Measurements from ENCODE around the gene ANAPC5. TPM values are rescaled to one million over a fixed set of nuclear protein-coding genes. Genes with fewer than 3 reads are reported as not detected.
A peak's percentile ranks its signal among the peaks of the same experiment; 100 is the strongest.
"Not testable (repeated sequence)": the region's sequence is repeated elsewhere in the genome, so short reads cannot be mapped to it uniquely, and the experiment has no call there.

The ANAPC5 gene
- polyA plus RNA-seq, 1 donor, result 215 TPM

DNA sequence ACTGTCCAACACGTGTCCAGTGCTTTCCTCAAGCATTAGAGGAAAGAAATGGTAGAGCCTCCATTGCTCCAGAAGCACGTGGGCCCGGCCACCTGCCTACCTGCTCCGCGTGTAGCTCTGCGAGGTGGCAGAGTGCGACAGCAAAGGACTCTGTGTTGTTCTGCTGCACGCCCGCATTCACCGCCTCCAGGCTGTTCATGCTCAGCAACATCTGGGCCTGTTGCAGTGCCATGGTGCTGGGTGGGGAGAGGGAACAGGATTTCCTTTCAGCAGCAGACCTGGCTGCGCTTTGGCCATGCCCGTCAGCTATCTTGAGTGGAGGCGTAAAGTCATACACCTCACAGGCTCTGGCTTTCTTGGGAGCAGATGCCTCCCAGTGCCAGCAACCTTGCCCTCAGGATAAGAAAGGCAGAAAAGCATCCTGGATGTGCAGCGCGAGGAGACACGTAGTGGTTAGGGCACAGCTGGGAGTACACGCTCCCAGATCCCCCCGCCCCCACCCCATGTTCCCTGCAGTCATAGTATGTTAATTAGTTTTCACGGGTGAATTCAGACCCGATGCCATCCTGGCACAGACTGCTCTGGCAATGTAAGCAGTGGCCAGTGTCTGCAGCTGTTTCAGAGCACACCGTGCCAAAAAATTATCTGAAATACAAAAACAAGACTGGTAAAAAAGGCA is 25.1 kb downstream of the ANAPC5 start:
- DNase-seq, result no peak

DNA sequence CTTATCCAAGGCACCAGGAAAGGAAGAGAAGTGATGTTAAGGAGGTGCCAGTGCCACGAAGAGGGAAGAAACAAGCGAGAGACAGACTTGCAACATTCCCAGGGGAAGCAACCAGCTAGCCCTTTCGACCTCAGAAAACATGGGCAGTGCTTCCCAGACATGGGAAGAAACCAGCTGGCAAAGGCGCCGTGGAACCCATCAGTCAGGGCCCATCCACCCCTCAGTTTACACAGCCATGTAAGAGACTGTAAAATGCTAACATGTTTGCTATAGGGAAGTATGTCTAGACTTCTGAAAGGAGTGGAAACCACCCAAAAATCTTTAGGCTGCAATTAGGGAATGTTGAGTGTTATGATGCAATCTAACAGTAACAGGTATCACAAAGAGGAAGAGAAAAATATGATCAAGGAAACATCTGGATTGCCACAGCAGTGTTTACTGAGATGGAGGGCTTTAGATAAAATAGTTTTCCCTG is 26.3 kb downstream of the ANAPC5 start:
- no peak for DNase-seq

DNA sequence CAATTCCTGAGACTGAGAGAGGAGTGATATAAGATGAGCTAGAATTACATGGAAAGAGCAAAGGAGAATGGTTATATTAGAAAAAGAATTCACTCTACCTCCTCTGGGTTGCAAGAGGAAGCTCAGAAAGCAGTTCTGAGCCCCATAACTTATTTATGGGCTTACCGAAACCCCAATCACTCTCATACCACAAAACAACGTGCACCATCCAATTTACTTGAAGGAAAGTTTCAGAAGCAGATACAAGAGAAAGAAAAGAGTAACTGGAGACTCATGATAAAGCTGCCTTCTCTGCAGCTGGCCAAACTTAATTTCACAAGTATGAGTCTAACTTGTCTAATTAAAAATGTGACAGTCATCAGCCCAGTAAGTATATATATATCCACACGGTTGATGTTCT is 28.3 kb downstream of the ANAPC5 start:
- no peak for DNase-seq

- DNase-seq, result no peak
Observed at GRCh38 chr12:121318121-121318520, 34.1 kb downstream of the ANAPC5 start.

DNA sequence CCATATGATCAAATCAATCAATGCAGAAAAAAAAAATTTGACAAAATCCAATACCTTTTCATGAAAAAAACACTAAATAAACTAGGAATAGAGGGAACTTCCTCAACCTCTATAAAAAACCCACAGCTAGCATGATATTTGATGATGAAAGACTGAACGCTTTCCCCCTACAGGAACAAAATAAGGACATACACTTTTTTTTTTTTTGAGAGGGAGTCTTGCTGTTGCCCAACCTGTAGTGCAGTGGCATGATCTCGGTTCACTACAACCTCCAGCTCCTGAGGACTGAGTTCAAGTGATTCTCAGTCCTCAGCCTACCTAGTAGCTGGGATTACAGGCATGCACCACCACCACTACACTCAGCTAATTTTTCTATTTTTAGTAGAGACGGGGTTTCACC is 37.8 kb downstream of the ANAPC5 start:
- no peak for DNase-seq

- not testable (repeated sequence) for DNase-seq
Observed at GRCh38 chr12:121310231-121310630, 42.0 kb downstream of the ANAPC5 start.

- not testable (repeated sequence) for DNase-seq
Observed at GRCh38 chr12:121307397-121307796, 44.8 kb downstream of the ANAPC5 start.

DNA sequence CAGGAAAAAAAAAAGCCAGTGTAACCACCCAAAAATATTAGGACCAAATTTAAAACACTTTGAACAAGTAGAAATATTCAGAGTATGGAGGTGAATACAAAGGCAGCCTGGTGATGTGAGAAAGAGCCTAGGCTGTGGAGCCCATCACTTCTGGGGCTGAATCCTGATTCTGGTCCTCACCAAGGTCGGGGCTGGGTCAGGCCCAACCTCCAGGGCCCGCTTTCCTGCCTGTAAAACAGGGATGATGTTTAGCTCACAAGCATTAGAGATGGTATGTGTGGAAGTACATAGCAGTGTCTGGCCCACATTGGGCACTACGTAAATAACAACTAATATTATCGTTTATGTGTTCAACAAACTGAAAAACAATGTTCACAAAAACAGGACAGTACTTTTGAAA is 47.9 kb downstream of the ANAPC5 start:
- DNase-seq, result no peak

DNA sequence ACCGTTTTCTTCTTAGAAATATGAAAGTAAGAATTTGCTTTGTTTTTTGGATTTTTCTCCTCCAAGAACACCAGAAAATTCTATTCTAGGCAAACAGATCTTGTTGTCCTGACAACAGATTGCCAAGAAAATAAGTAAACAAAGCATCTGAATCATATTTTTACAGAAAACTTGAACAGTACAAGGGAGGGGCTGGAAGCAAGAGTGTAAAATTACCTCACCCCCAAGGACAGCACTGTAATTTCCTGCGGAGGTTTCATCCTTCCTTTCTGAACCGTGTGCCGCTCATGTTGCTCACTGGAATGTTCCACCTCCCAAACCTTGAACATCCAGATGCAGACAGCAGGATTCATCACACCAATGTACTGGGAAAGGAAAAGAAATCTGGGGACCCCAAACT is 50.3 kb downstream of the ANAPC5 start:
- no peak for DNase-seq

DNA sequence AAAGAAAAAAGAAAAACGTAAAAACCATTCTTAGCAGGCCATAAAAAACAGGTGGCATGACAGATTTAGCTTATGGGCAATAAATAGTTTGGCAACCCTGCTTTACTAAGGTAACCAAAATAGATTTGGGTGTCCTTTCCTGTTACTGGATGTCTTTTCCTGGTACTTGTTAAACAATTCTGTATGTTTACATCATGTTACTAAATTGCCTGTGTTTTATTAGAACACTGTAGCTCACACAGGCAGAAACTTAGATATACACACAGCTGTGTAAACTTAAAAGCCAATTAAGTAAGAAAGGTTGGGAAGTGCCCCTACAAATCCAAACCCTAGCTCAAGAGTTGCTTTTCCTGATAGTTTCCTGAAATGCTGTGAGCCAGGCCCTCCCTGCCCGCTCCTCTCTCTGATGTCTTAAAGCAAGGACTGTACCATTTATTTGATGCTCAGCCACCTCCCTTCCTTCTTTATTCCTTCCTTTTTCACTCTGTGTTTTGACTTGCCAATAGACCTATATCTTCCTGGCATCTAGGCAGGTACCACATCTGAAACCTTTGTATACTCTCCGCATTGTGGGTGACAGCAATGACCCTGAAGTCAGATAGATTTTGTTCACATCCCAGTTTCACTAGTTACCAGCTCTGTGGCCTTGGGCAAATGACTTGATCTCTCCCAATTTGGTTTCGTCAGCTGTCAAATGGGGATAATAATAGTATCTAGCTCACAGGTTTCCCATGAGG is 52.0 kb downstream of the ANAPC5 start:
- no peak for DNase-seq

DNA sequence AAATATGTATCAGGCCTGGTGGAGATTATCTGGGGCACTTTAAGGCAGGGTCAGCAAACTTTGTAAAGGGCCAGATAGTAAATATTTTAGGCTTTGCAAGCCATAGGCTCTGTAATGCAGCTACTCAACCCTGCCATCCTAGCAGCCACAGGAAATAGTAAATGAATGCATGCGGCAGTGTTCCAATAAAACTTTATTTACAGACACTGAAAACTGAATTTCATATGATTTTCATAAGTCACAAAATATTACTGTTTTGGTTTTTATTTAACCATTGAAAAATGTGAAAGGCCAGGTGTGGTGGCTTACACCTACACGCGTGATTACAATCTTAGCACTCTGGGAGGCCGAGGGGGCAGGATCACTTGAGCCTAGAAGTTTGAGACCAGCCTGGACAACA is 52.5 kb downstream of the ANAPC5 start:
- DNase-seq, result no peak

- not testable (repeated sequence) for DNase-seq
Observed at GRCh38 chr12:121298411-121298810, 53.8 kb downstream of the ANAPC5 start.

DNA sequence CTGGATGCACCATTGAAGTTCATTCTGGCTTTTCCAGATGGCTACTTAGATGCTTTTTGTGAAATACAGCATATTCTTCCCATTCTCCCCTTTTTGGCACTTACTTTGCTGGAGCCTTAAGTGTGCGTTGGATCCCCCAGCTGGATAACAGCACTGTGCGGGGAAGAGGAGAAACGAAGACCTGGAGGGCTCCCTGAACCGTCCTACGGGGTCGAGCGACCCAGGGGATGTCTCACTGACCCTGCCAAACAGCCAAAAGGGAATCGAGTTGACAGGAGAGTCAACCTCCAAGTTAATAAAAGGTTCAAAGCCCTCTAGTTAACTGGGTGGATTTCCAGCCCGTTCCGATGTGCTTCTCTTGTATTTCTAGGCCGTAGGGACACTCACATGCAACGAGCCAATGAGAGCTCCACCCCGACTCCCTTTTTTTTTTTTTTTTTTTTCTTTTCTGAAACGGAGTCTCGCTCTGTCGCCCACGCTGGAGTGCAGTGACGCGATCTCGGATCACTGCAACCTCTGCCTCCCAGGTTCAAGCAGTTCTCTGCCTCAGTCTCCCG is 54.7 kb downstream of the ANAPC5 start:
- DNase-seq, result peak; percentile 61

- DNase-seq, result peak; percentile 87
Observed at GRCh38 chr12:121296618-121297434, 55.4 kb downstream of the ANAPC5 start, which contains the start of gene CAMKK2. Gene CAMKK2 (minus strand): TSS chr12:121296709. CDS start chr12:121274526, 22,183 bp downstream.

GRCh38 chr12:121295746-121296617 is 56.2 kb downstream of the ANAPC5 start:
- DNase-seq, result no peak

DNA sequence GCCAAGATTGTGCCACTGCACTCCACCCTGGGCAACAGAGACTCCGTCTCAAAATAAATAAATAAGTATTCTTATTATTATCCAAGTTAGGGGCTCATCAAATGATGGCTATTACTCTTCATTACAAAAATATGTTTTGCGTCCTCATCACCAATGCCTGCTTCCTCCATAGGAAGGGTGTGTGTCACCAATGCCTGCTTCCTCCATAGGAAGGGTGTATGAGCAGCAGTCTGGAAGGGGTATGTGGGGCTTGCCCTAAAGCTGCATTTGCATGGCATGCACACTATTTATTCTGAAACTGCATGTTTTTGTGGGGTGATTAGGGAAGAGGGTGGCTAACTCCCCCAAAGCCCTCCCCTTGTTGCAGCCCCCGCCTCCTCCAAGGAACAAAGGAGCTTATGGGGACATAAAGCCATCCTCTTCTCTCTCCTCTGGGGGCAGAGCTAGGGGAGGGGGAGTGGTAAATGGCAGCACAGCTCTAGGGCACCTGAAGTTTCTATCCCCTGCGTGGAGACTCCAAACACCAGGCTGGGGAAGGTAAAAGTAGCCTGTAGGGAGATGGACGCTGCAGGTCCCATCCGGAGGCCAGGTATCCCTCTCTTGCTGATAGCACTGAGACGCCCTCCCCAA is 57.0 kb downstream of the ANAPC5 start:
- DNase-seq, result no peak

- DNase-seq, result no peak
Observed at GRCh38 chr12:121294151-121294889, 57.9 kb downstream of the ANAPC5 start.

DNA sequence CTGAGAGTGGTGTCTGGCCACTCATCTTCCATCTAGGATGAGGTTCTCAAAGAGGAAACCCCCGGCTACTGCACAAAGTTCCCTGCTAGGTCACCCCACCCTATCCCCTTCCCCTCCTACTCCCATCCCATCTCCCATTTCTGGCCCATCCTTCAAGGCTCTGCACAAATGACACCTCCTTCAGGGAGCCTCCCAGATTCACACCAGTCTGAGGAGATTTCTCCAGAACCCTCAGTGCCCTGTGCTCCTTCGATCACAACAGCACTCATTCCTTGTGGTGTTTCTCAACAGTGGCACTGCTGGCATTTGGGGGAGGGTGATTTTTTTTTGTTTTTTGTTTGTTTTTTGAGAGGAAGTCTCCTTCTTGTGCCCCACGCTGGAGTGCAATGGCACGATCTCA is 58.6 kb downstream of the ANAPC5 start:
- no peak for DNase-seq

DNA sequence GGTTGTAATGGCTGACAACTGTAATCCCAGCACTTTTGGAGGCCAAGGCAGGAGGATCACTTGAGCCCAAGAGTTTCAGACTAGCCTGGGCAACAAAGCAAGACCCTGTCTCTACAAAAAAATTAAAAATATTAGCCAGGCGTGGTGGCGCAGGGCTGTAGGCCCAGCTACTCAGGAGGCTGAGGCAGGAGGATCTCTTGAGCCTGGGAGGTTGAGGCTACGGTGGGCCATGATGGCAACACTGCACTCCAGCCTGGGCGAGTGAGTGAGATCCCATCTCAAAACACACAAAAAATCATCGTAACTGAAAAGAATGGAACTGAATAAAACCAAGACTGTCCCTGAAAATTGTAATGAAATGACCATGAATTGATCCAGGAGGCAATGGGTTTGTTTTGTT is 61.8 kb downstream of the ANAPC5 start:
- DNase-seq, result no peak

GRCh38 chr12:121289962-121290361 is 62.2 kb downstream of the ANAPC5 start:
- DNase-seq, result no peak
